Measurements from ENCODE around the gene RPAIN. TPM values are rescaled to one million over a fixed set of nuclear protein-coding genes. Genes with fewer than 3 reads are reported as not detected.

RPAIN gene
- total RNA-seq, 1 donor from 2014 or later: 37.2 TPM

GRCh38 chr17:5405400-5405799, 14.6 kb upstream of the RPAIN start:
- H3K4me3 ChIP-seq: no peak overlapping the region
- no peaks in the 10 kb centered on the region for H3K4me1 ChIP-seq
- H3K27me3 ChIP-seq (ENCODE audit: low read depth): no peaks in the 10 kb centered on the region
- no peak for DNase-seq
- TF ChIP-seq, protein P1, sequence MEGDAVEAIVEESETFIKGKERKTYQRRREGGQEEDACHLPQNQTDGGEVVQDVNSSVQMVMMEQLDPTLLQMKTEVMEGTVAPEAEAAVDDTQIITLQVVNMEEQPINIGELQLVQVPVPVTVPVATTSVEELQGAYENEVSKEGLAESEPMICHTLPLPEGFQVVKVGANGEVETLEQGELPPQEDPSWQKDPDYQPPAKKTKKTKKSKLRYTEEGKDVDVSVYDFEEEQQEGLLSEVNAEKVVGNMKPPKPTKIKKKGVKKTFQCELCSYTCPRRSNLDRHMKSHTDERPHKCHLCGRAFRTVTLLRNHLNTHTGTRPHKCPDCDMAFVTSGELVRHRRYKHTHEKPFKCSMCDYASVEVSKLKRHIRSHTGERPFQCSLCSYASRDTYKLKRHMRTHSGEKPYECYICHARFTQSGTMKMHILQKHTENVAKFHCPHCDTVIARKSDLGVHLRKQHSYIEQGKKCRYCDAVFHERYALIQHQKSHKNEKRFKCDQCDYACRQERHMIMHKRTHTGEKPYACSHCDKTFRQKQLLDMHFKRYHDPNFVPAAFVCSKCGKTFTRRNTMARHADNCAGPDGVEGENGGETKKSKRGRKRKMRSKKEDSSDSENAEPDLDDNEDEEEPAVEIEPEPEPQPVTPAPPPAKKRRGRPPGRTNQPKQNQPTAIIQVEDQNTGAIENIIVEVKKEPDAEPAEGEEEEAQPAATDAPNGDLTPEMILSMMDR (IDR thresholded peaks at IDR 0.05): no peak
- intact Hi-C loops (cut with DNase I): no loop called here
- H3K36me3 ChIP-seq: peaks cover 100% of the 10 kb centered on the region
- no peak overlapping the region for H3K27ac ChIP-seq
- no peaks in the 10 kb centered on the region for H3K9me3 ChIP-seq
- no peak for ATAC-seq

GRCh38 chr17:5408186-5408585, 11.8 kb upstream of the RPAIN start:
- Histone ChIP-seq H3K4me1 (no peaks in the 10 kb centered on the region), H3K9me3 (no peaks in the 10 kb centered on the region), H3K36me3 (peaks cover 100% of the 10 kb centered on the region), H3K27ac (no peak overlapping the region), H3K27me3 (ENCODE audit: low read depth) (no peaks in the 10 kb centered on the region), H3K4me3 (no peak overlapping the region)
- intact Hi-C loops (cut with DNase I): no loop called here
- TF ChIP-seq, protein P1 (IDR thresholded peaks at IDR 0.05): no peak
- ATAC-seq: no peak
- DNase-seq: no peak

DNA sequence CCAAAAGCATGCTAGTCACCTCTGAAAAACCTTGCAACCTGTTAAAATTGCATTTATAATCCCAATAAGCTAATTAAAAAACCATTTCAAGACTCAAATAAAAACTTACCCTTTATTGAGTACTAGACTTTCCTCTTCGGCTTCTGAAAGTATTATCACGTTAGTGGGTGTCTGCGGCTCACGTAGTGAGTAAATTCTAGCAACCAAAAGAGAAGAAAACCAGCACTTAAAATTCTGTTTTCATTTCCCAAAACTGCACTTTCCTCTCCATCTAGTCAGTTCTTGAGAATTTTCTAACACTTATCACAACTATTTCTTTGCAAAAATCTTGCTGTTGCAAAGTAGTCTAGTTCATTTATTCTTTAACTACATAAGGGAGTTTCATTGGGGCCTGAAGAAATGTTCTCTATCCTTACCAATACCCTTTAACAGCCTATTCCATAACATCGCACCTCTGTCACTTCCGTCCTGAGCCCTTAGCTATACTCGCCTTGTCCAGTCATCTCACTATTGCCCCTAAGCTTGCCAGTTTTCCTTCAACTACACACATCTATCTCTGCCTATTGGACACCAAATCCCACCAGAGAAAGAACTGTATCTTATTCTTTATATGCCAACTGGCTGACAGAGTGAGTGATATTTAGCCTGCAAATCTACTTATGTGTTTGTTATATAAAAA, 9.2 kb upstream of the RPAIN start:
- TF ChIP-seq, protein P1 (IDR thresholded peaks at IDR 0.05): no peak
- no peaks in the 10 kb centered on the region for H3K9me3 ChIP-seq
- peaks cover 100% of the 10 kb centered on the region for H3K36me3 ChIP-seq
- no peak overlapping the region for H3K27ac ChIP-seq
- DNase-seq (no peak), ATAC-seq (no peak)
- no peaks in the 10 kb centered on the region for H3K4me1 ChIP-seq
- H3K4me3 ChIP-seq: no peak overlapping the region
- H3K27me3 ChIP-seq (ENCODE audit: low read depth): no peaks in the 10 kb centered on the region
- intact Hi-C loops (cut with DNase I): no loop called here

DNA sequence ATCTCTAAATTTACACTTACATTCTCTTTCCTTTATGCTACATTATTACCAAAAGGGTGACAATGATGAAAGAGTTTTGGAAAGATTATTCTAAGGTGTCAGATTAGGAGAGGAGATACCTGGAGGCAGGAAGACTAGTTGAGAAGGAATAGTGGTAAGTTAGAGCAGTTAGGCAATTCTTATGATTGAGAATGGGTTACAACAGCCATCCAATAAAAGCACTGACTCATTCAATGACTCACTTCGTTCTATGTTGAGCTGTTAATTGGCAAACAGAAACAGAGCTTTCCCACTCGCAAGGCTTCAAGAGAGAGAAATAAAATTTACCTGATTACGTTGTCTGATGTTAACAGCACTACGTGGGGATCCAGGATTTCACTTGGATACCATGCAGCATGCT, 6.3 kb upstream of the RPAIN start:
- no peak overlapping the region for H3K27ac ChIP-seq
- H3K4me3 ChIP-seq: no peak overlapping the region
- no peaks in the 10 kb centered on the region for H3K27me3 ChIP-seq (ENCODE audit: low read depth)
- TF ChIP-seq, protein P1 (IDR thresholded peaks at IDR 0.05): no peak
- DNase-seq (no peak), ATAC-seq (no peak)
- no peaks in the 10 kb centered on the region for H3K9me3 ChIP-seq
- peaks cover 90% of the 10 kb centered on the region for H3K36me3 ChIP-seq
- peaks cover 23% of the 10 kb centered on the region for H3K4me1 ChIP-seq
- intact Hi-C loops (cut with DNase I): no loop called here

- H3K36me3 ChIP-seq: peaks cover 66% of the 10 kb centered on the region
- TF ChIP-seq, protein P1 (IDR thresholded peaks at IDR 0.05): no peak
These were observed 3.1 kb upstream of the RPAIN start for GRCh38 chr17:5416901-5417300.

More at GRCh38 chr17:5416901-5417300, 3.1 kb upstream of the RPAIN start:
- Histone ChIP-seq H3K4me3 (no peak overlapping the region), H3K27me3 (ENCODE audit: low read depth) (no peaks in the 10 kb centered on the region), H3K4me1 (peaks cover 38% of the 10 kb centered on the region), H3K27ac (no peak overlapping the region), H3K9me3 (no peaks in the 10 kb centered on the region)
- DNase-seq (no peak), ATAC-seq (no peak)
- intact Hi-C loops (cut with DNase I): no loop called here
